ENCODE data around the gene MARK2.
"Not testable (repeated sequence)": the region's sequence is repeated elsewhere in the genome, so short reads cannot be mapped to it uniquely, and the experiment has no call there.

Gene MARK2

GRCh38 chr11:63858628-63859550, 20.0 kb downstream of the MARK2 start:
- no peak for DNase-seq

- no peak for DNase-seq
Observed at GRCh38 chr11:63862923-63863322, 24.0 kb downstream of the MARK2 start.

- DNase-seq = not testable (repeated sequence)
Observed at GRCh38 chr11:63863620-63864019, 24.7 kb downstream of the MARK2 start.

- DNase-seq = peak; percentile 55
Observed at GRCh38 chr11:63866211-63866610, 27.3 kb downstream of the MARK2 start.

- DNase-seq = no peak
Observed at GRCh38 chr11:63867511-63867910, 28.6 kb downstream of the MARK2 start.

- DNase-seq = no peak
Observed at GRCh38 chr11:63868399-63869064, 29.6 kb downstream of the MARK2 start.

- DNase-seq = no peak
Observed at GRCh38 chr11:63869171-63869591, 30.3 kb downstream of the MARK2 start.

- no peak for DNase-seq
Observed at GRCh38 chr11:63869683-63870082, 30.8 kb downstream of the MARK2 start.

- no peak for DNase-seq
Observed at GRCh38 chr11:63870351-63871140, 31.6 kb downstream of the MARK2 start.

- DNase-seq = no peak
Observed at GRCh38 chr11:63871962-63872799, 33.3 kb downstream of the MARK2 start.

- no peak for DNase-seq
Observed at GRCh38 chr11:63872800-63873197, 33.9 kb downstream of the MARK2 start.

GRCh38 chr11:63873311-63873710, 34.4 kb downstream of the MARK2 start:
- no peak for DNase-seq

GRCh38 chr11:63874511-63874910, 35.6 kb downstream of the MARK2 start:
- no peak for DNase-seq

- DNase-seq = no peak
Observed at GRCh38 chr11:63875506-63876065, 36.7 kb downstream of the MARK2 start.

GRCh38 chr11:63876616-63877015, 37.7 kb downstream of the MARK2 start:
- DNase-seq = no peak

- no peak for DNase-seq
Observed at GRCh38 chr11:63877658-63878241, 38.8 kb downstream of the MARK2 start.

- DNase-seq = no peak
Observed at GRCh38 chr11:63879598-63880402, 40.9 kb downstream of the MARK2 start.

- no peak for DNase-seq
Observed at GRCh38 chr11:63880403-63880790, 41.5 kb downstream of the MARK2 start.

GRCh38 chr11:63882555-63883242, 43.8 kb downstream of the MARK2 start:
- no peak for DNase-seq

GRCh38 chr11:63883791-63884190, 44.9 kb downstream of the MARK2 start:
- DNase-seq = no peak

Measured in activated CD4-positive, CD25-positive, alpha-beta regulatory T cell treated with anti-CD3 and anti-CD28 coated beads, Interleukin-2, amount 50 U/mL, for 72 hours (primary cell).